ENCODE measurements around the gene TXNDC5. TPM values are rescaled to one million over a fixed set of nuclear protein-coding genes. Genes with fewer than 3 reads are reported as not detected.

TXNDC5 gene
- total and polyA plus RNA-seq, 2 of the 13 experiments (the other 11 are each of a cell fraction or from before 2014, with no cell fraction given) = 287 to 578 TPM

DNA sequence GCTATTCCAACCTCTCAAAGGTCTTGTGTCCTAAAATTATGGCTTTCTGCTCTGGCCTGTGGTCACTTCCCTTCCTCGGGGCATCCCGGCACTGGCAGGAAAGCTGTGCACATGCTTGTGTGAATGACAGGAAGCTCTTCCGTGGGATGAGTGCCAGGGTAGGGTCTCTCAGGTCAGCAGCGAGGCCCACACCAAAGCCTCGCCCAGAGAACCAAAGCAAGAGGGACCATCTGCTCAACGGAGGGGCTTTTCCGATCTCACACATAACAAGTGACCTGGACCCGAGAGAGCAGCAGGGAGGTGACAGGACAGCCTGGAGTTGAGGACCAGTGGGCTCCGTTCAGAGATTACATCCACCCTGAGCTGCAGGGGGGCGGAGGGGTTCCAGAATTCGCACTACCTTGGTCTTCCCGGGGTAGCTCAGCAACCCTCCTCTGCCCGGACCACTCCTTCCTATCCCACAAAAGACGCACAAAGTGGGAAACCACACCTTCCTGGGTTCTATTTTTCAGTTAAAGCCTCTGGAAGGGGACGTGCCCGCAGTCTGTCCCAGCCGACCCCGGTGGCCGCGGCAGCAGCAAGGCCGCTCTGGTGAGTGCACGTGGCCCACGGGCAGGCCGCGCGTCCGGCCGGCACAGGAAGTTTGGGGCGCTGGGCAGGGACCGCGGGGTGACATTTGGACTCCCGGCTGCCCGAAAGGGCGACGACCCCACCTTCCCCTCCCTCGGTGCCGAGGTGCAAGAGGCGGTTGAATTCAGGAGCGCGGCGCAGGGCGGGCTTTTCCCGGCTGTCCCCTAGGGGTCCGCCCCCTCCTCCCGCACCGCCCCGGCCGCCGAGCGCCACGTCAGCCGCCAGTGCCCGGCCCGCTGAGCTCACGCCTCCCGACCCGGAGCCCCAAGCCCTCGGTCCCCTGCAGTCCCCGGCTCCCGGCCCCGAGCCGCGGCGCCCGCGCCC, 988 bp downstream of the TXNDC5 start (continued):
- TF ChIP-seq SMAD1 (CRISPR knock-in tag; IDR thresholded peaks at IDR 0.05; ENCODE audit: borderline replicate concordance, low read depth) (no peak; the same call in 1 of the 2 replicates), MLLT10 (CRISPR knock-in tag; IDR thresholded peaks at IDR 0.05) (no peak), ZBTB21 (CRISPR knock-in tag; IDR thresholded peaks at IDR 0.05) (no peak), ZNF772 (CRISPR knock-in tag; IDR thresholded peaks at IDR 0.05) (0 out of 2 replicates have a peak, but pooled peaks have one; percentile 85), ZFP36L1 (CRISPR knock-in tag; IDR thresholded peaks at IDR 0.05) (peak; percentile 88), BHLHE40 (IDR thresholded peaks at IDR 0.05; ENCODE audit: low read length) (no peak), HDAC6 (IDR thresholded peaks at IDR 0.05; ENCODE audit: low read depth, low read length) (no peak), ZNF12 (CRISPR knock-in tag; IDR thresholded peaks at IDR 0.05) (no peak), ZNF343 (CRISPR knock-in tag; IDR thresholded peaks at IDR 0.05) (peak; percentile 88), ZEB1 (IDR thresholded peaks at IDR 0.05; ENCODE audit: insufficient replicate concordance, low read depth) (no peak), ZNF550 (CRISPR knock-in tag; IDR thresholded peaks at IDR 0.05; ENCODE audit: borderline replicate concordance) (no peak), GABPB1 (CRISPR knock-in tag; IDR thresholded peaks at IDR 0.05) (peak; percentile 90), ZBTB42 (CRISPR knock-in tag; IDR thresholded peaks at IDR 0.05) (no peak)
- TF ChIP-seq, protein P1, sequence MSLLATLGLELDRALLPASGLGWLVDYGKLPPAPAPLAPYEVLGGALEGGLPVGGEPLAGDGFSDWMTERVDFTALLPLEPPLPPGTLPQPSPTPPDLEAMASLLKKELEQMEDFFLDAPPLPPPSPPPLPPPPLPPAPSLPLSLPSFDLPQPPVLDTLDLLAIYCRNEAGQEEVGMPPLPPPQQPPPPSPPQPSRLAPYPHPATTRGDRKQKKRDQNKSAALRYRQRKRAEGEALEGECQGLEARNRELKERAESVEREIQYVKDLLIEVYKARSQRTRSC (CRISPR knock-in tag; IDR thresholded peaks at IDR 0.05; ENCODE audit: low read depth) = no peak
- TF ChIP-seq, protein P2, sequence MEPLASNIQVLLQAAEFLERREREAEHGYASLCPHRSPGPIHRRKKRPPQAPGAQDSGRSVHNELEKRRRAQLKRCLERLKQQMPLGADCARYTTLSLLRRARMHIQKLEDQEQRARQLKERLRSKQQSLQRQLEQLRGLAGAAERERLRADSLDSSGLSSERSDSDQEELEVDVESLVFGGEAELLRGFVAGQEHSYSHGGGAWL (CRISPR knock-in tag; IDR thresholded peaks at IDR 0.05) = peak; percentile 96
- TF ChIP-seq, protein P3, sequence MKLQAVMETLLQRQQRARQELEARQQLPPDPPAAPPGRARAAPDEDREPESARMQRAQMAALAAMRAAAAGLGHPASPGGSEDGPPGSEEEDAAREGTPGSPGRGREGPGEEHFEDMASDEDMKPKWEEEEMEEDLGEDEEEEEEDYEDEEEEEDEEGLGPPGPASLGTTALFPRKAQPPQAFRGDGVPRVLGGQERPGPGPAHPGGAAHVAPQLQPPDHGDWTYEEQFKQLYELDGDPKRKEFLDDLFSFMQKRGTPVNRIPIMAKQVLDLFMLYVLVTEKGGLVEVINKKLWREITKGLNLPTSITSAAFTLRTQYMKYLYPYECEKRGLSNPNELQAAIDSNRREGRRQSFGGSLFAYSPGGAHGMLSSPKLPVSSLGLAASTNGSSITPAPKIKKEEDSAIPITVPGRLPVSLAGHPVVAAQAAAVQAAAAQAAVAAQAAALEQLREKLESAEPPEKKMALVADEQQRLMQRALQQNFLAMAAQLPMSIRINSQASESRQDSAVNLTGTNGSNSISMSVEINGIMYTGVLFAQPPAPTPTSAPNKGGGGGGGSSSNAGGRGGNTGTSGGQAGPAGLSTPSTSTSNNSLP (IDR thresholded peaks at IDR 0.05; ENCODE audit: low read depth, low read length) = no peak
- TF ChIP-seq, protein P4, sequence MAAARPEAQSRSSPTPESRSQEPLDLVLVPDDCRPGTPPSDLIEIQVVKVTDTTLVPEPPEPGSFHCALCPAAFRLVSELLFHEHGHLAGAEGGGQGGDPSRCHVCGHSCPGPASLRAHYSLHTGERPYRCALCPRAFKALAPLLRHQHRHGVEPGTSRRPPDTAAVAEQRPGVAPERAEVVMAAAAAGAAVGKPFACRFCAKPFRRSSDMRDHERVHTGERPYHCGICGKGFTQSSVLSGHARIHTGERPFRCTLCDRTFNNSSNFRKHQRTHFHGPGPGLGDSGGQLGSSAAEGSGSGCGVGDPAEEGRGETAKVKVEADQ (CRISPR knock-in tag; IDR thresholded peaks at IDR 0.05; ENCODE audit: borderline replicate concordance) = peak; percentile 95
- TF ChIP-seq, protein P5, sequence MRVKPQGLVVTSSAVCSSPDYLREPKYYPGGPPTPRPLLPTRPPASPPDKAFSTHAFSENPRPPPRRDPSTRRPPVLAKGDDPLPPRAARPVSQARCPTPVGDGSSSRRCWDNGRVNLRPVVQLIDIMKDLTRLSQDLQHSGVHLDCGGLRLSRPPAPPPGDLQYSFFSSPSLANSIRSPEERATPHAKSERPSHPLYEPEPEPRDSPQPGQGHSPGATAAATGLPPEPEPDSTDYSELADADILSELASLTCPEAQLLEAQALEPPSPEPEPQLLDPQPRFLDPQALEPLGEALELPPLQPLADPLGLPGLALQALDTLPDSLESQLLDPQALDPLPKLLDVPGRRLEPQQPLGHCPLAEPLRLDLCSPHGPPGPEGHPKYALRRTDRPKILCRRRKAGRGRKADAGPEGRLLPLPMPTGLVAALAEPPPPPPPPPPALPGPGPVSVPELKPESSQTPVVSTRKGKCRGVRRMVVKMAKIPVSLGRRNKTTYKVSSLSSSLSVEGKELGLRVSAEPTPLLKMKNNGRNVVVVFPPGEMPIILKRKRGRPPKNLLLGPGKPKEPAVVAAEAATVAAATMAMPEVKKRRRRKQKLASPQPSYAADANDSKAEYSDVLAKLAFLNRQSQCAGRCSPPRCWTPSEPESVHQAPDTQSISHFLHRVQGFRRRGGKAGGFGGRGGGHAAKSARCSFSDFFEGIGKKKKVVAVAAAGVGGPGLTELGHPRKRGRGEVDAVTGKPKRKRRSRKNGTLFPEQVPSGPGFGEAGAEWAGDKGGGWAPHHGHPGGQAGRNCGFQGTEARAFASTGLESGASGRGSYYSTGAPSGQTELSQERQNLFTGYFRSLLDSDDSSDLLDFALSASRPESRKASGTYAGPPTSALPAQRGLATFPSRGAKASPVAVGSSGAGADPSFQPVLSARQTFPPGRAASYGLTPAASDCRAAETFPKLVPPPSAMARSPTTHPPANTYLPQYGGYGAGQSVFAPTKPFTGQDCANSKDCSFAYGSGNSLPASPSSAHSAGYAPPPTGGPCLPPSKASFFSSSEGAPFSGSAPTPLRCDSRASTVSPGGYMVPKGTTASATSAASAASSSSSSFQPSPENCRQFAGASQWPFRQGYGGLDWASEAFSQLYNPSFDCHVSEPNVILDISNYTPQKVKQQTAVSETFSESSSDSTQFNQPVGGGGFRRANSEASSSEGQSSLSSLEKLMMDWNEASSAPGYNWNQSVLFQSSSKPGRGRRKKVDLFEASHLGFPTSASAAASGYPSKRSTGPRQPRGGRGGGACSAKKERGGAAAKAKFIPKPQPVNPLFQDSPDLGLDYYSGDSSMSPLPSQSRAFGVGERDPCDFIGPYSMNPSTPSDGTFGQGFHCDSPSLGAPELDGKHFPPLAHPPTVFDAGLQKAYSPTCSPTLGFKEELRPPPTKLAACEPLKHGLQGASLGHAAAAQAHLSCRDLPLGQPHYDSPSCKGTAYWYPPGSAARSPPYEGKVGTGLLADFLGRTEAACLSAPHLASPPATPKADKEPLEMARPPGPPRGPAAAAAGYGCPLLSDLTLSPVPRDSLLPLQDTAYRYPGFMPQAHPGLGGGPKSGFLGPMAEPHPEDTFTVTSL (CRISPR knock-in tag; IDR thresholded peaks at IDR 0.05; ENCODE audit: borderline replicate concordance) = no peak

Data from HepG2 (cell line).